SK-N-SH (cell line): ENCODE data around the gene MEFV. TPM values are rescaled to one million over a fixed set of nuclear protein-coding genes. Genes with fewer than 3 reads are reported as not detected.

Experiments
- CTCF ChIA-PET: fragments of 300-600, 350-600 bp; formaldehyde crosslinking; extraction: SDS; loops from one replicate; lab custom pipeline; 2021; lab: Yijun Ruan, JAX
- POLR2A ChIA-PET: fragments of 350-600 bp; sonication (Branson Sonifier 250); formaldehyde crosslinking; extraction: SDS; loops from one replicate; lab custom pipeline; 2020; ENCODE audit warnings: antibody characterized with exemption, inconsistent platforms; lab: Yijun Ruan, JAX
- DNase-seq: peaks from one replicate; pipeline ENCODE4 v3.0.0; 2012
- H2AFZ ChIP-seq: fragments of 200-600 bp; sonication (generic); 2 replicates; pipeline ENCODE4 v1.8.1; 2016; ENCODE audit warnings: antibody characterized with exemption, mild to moderate bottlenecking, low read depth
- H3F3A ChIP-seq: fragments of 200-600 bp; sonication (generic); replicated peaks from 2 replicates; pipeline ENCODE3; 2016; ENCODE audit warnings: antibody characterized with exemption, mild to moderate bottlenecking; ENCODE audit not compliant: insufficient read depth
- H3K27ac ChIP-seq, 2 experiments: fragments of 200-500 bp in 1 of 2; fragments of 200-600 bp in 1 of 2; sonication (Bioruptor generic) in 1 of 2; sonication (generic), shearing (Covaris generic) in 1 of 2; 2 replicates each; pipeline versions ENCODE4 v1.5.1 to v1.6.1; 2014 to 2016; ENCODE audit warnings: low read depth in 2 of 2, inconsistent platforms in 1 of 2, low read length in 1 of 2, mild to moderate bottlenecking in 1 of 2, mixed read lengths in 1 of 2
- H3K27me3 ChIP-seq: fragments of 200-600 bp; sonication (generic), shearing (Covaris generic); 2 replicates; pipeline ENCODE4 v1.6.1; 2016; ENCODE audit warnings: mixed run types; ENCODE audit not compliant: insufficient read depth
- H3K36me3 ChIP-seq, 2 experiments: fragments of 200-500 bp in 1 of 2; fragments of 200-600 bp in 1 of 2; sonication (Bioruptor generic) in 1 of 2; sonication (generic) in 1 of 2; replicated peaks in 1 of 2; 2 replicates each; pipeline versions ENCODE3 to v1.5.1; 2014 to 2016; ENCODE audit warnings: low read length in 1 of 2, mild to moderate bottlenecking in 1 of 2; ENCODE audit not compliant: insufficient read depth in 2 of 2, control insufficient read depth in 1 of 2
- H3K4me1 ChIP-seq, 2 experiments: fragments of 200-500 bp in 1 of 2; fragments of 200-600 bp in 1 of 2; sonication (Bioruptor generic) in 1 of 2; sonication (generic), shearing (Covaris generic) in 1 of 2; 2 replicates each; pipeline versions ENCODE4 v1.5.1 to v1.6.1; 2014 to 2016; ENCODE audit warnings: low read depth in 1 of 2, low read length in 1 of 2, mixed run types in 1 of 2; ENCODE audit not compliant: insufficient read depth in 2 of 2, control insufficient read depth in 1 of 2
- H3K4me2 ChIP-seq: fragments of 200-600 bp; sonication (generic), shearing (Covaris generic); 2 replicates; pipeline ENCODE4 v1.6.1; 2017; ENCODE audit warnings: mixed run types
- H3K4me3 ChIP-seq, 2 experiments: fragments of 200-500 bp in 1 of 2; fragments of 200-600 bp in 1 of 2; sonication (Bioruptor generic) in 1 of 2; sonication (generic), shearing (Covaris generic) in 1 of 2; 2 replicates each; pipeline versions ENCODE4 v1.5.1 to v1.8.1; 2014 to 2016; ENCODE audit warnings: low read depth in 2 of 2, inconsistent platforms in 1 of 2, low read length in 1 of 2, mild to moderate bottlenecking in 1 of 2, mixed read lengths in 1 of 2, moderate library complexity in 1 of 2
- H3K79me2 ChIP-seq: fragments of 200-600 bp; sonication (generic); 2 replicates; pipeline ENCODE4 v1.8.1; 2017; ENCODE audit warnings: mild to moderate bottlenecking; ENCODE audit not compliant: insufficient read depth
- H3K9ac ChIP-seq: fragments of 200-600 bp; sonication (generic); 2 replicates; pipeline ENCODE4 v1.6.1; 2017; ENCODE audit warnings: mixed run types
- H3K9me2 ChIP-seq: fragments of 200-600 bp; sonication (generic); 2 replicates; pipeline ENCODE4 v1.6.1; 2017; ENCODE audit warnings: mixed run types
- H3K9me3 ChIP-seq: fragments of 200-600 bp; sonication (generic); 2 replicates; pipeline ENCODE4 v1.6.1; 2017; ENCODE audit warnings: mixed run types, mild to moderate bottlenecking, moderate library complexity
- H4K20me1 ChIP-seq: fragments of 200-600 bp; sonication (generic); 2 replicates; pipeline ENCODE4 v1.6.1; 2017; ENCODE audit warnings: mild to moderate bottlenecking, mixed run types; ENCODE audit not compliant: insufficient read depth
- EZH2phosphoT487 ChIP-seq: fragments of 200-600 bp; sonication (generic); IDR thresholded peaks from 2 replicates; pipeline ENCODE4 v1.6.1; 2017; ENCODE audit warnings: low read depth, mixed run types, mild to moderate bottlenecking, antibody characterized with exemption, moderate library complexity, borderline replicate concordance
- FOXM1 ChIP-seq: IDR thresholded peaks from 2 replicates; pipeline ENCODE4 v1.4.0; 2012; ENCODE audit warnings: low read depth, mild to moderate bottlenecking
- GABPA ChIP-seq: IDR thresholded peaks from 2 replicates; pipeline ENCODE4 v1.4.0; 2012; ENCODE audit warnings: low read depth, mild to moderate bottlenecking
- MEF2A ChIP-seq: IDR thresholded peaks from 2 replicates; pipeline ENCODE4 v1.4.0; 2012; ENCODE audit warnings: low read depth, borderline replicate concordance
- POLR2AphosphoS5 ChIP-seq: IDR thresholded peaks from 2 replicates; pipeline ENCODE4 v1.6.1; 2012; ENCODE audit warnings: low read depth, low read length
- RAD21 ChIP-seq: IDR thresholded peaks from 2 replicates; pipeline ENCODE4 v1.6.1; 2012; ENCODE audit warnings: mild to moderate bottlenecking, low read length
- SIN3A ChIP-seq: IDR thresholded peaks from 2 replicates; pipeline ENCODE4 v1.6.1; 2012; ENCODE audit warnings: low read depth, mild to moderate bottlenecking, low read length, moderate library complexity, borderline replicate concordance
- SMC3 ChIP-seq: IDR thresholded peaks from 2 replicates; pipeline ENCODE4 v1.6.1; 2012; ENCODE audit warnings: low read depth, low read length, improper control_type of control experiment
- TAF1 ChIP-seq: IDR thresholded peaks from 2 replicates; pipeline ENCODE4 v1.6.1; 2012; ENCODE audit warnings: low read depth, mild to moderate bottlenecking, low read length, moderate library complexity, borderline replicate concordance
- TEAD4 ChIP-seq: IDR thresholded peaks from 2 replicates; pipeline ENCODE4 v1.4.0; 2012; ENCODE audit warnings: mild to moderate bottlenecking, borderline replicate concordance; ENCODE audit not compliant: insufficient read depth
- YY1 ChIP-seq: IDR thresholded peaks from 2 replicates; pipeline ENCODE4 v1.4.0; 2012; ENCODE audit warnings: low read depth, mild to moderate bottlenecking
- WGBS: methylation state at CpG from one replicate; pipeline ENCODE4 v1.1.6; 2017; ENCODE audit warnings: low lambda C conversion rate; 5-methylcytosine and 5-hydroxymethylcytosine counted together
- polyA plus RNA-seq, 3 experiments: library from polyadenylated mRNA; depleted of rRNA; stranded (reverse); fragments of >200 nt; gene quantifications; 2 replicates each; pipeline ENCODE4 v1.2.3, GENCODE V29; 2012
- TF ChIP-seq, protein P1 (sequence below): IDR thresholded peaks from 2 replicates; pipeline ENCODE4; 2012
- TF ChIP-seq, protein P2 (sequence below): IDR thresholded peaks from 2 replicates; pipeline ENCODE4 v1.6.1; 2012; ENCODE audit warnings: mild to moderate bottlenecking, low read depth, low read length, moderate library complexity
- TF ChIP-seq, protein P3 (sequence below): IDR thresholded peaks from 2 replicates; pipeline ENCODE4 v1.4.0; 2012; ENCODE audit warnings: low read depth, borderline replicate concordance
- TF ChIP-seq, protein P4 (sequence below): fragments of 150-350 bp; IDR thresholded peaks from 2 replicates; pipeline ENCODE4 v1.6.1; 2017; ENCODE audit warnings: antibody characterized with exemption, low read length, low read depth, borderline replicate concordance
- TF ChIP-seq, protein P5 (sequence below): IDR thresholded peaks from 2 replicates; pipeline ENCODE4 v1.4.0; 2012; ENCODE audit warnings: low read depth

The MEFV gene
- polyA plus RNA-seq, 1 of the 3 experiments (the other 2 are of a cell fraction): not detected

DNA sequence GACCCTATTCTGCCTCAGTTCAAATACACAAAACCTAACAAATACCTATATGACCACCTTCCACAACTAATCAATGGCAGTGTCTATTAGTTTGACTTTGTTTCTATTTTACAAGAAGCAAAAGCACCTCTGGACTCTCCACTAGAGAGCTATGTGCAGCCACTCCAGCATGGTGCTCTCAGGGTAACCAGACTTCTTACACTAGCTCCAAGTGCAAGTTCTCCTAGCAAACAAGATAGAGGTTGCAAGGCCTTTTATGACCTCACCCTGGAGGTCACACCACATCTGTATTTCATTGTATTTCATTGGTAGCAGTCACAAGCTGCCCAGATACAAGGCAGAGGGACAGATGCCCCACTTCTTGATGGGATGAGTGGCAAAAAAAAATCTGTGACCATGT lies 18.5 kb upstream of the MEFV start:
- H3K9me2 ChIP-seq: no peaks in the 10 kb centered on the region
- H3F3A ChIP-seq: peaks cover 4% of the 10 kb centered on the region
- H3K9ac ChIP-seq: no peak overlapping the region
- no peaks in the 10 kb centered on the region for H3K9me3 ChIP-seq
- no peaks in the 10 kb centered on the region for H4K20me1 ChIP-seq
- no peak overlapping the region for H2AFZ ChIP-seq
- H3K4me3 ChIP-seq: no peak overlapping the region
- DNase-seq: no peak
- no peaks in the 10 kb centered on the region for H3K36me3 ChIP-seq
- TF ChIP-seq FOXM1 (no peak), YY1 (no peak), EZH2phosphoT487 (no peak), SMC3 (no peak)
- TF ChIP-seq, protein P1, sequence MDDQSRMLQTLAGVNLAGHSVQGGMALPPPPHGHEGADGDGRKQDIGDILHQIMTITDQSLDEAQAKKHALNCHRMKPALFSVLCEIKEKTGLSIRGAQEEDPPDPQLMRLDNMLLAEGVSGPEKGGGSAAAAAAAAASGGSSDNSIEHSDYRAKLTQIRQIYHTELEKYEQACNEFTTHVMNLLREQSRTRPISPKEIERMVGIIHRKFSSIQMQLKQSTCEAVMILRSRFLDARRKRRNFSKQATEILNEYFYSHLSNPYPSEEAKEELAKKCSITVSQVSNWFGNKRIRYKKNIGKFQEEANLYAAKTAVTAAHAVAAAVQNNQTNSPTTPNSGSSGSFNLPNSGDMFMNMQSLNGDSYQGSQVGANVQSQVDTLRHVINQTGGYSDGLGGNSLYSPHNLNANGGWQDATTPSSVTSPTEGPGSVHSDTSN: no peak
- TF ChIP-seq, protein P2, sequence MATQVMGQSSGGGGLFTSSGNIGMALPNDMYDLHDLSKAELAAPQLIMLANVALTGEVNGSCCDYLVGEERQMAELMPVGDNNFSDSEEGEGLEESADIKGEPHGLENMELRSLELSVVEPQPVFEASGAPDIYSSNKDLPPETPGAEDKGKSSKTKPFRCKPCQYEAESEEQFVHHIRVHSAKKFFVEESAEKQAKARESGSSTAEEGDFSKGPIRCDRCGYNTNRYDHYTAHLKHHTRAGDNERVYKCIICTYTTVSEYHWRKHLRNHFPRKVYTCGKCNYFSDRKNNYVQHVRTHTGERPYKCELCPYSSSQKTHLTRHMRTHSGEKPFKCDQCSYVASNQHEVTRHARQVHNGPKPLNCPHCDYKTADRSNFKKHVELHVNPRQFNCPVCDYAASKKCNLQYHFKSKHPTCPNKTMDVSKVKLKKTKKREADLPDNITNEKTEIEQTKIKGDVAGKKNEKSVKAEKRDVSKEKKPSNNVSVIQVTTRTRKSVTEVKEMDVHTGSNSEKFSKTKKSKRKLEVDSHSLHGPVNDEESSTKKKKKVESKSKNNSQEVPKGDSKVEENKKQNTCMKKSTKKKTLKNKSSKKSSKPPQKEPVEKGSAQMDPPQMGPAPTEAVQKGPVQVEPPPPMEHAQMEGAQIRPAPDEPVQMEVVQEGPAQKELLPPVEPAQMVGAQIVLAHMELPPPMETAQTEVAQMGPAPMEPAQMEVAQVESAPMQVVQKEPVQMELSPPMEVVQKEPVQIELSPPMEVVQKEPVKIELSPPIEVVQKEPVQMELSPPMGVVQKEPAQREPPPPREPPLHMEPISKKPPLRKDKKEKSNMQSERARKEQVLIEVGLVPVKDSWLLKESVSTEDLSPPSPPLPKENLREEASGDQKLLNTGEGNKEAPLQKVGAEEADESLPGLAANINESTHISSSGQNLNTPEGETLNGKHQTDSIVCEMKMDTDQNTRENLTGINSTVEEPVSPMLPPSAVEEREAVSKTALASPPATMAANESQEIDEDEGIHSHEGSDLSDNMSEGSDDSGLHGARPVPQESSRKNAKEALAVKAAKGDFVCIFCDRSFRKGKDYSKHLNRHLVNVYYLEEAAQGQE: no peak
- TF ChIP-seq, protein P3, sequence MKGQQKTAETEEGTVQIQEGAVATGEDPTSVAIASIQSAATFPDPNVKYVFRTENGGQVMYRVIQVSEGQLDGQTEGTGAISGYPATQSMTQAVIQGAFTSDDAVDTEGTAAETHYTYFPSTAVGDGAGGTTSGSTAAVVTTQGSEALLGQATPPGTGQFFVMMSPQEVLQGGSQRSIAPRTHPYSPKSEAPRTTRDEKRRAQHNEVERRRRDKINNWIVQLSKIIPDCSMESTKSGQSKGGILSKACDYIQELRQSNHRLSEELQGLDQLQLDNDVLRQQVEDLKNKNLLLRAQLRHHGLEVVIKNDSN: no peak
- no peaks in the 10 kb centered on the region for H3K79me2 ChIP-seq
- H3K4me1 ChIP-seq: no peaks in the 10 kb centered on the region
- peaks cover 24% of the 10 kb centered on the region; the same call in 1 of the 2 replicates for H3K27me3 ChIP-seq
- no peak overlapping the region for H3K4me2 ChIP-seq
- CTCF ChIA-PET: no interaction called here
- POLR2A ChIA-PET: no interaction called here
- no peak overlapping the region for H3K27ac ChIP-seq

DNA sequence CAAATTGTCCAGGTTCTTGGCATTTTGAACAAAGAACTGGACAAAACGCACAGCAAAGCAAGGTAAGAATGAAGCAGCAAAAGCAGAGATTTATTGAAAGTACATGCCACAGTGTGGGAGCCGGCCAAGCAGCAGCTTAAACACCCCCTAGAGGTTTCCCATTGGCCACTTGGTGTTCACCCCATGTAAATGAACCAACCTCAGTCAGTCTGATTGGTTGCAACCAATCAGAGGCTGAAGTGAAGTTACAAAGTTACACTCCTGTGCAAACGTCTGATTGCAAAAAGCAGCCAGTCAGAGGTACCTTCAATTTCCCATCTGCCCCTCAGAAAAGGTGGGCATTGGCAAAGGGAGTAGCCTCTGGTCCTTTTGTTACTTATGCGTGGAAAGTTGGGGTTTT lies 18.1 kb upstream of the MEFV start:
- H3K27me3 ChIP-seq: peaks cover 24% of the 10 kb centered on the region; the same call in 1 of the 2 replicates
- no peaks in the 10 kb centered on the region for H3K79me2 ChIP-seq
- CTCF ChIA-PET: no interaction called here
- 24% methylated on average over 4 of the region's 4 CpGs for WGBS
- peaks cover under 1% of the 10 kb centered on the region for H3F3A ChIP-seq
- POLR2A ChIA-PET: no interaction called here
- no peak overlapping the region for H2AFZ ChIP-seq
- no peak overlapping the region for H3K4me3 ChIP-seq
- H3K4me1 ChIP-seq: no peaks in the 10 kb centered on the region
- H3K9me2 ChIP-seq: no peaks in the 10 kb centered on the region
- no peaks in the 10 kb centered on the region for H3K9me3 ChIP-seq
- no peak overlapping the region for H3K9ac ChIP-seq
- H3K36me3 ChIP-seq: no peaks in the 10 kb centered on the region
- H3K4me2 ChIP-seq: no peak overlapping the region
- H4K20me1 ChIP-seq: no peaks in the 10 kb centered on the region
- no peak for DNase-seq
- H3K27ac ChIP-seq: no peak overlapping the region
- TF ChIP-seq RAD21: no peak
- TF ChIP-seq EZH2phosphoT487: no peak
- no peak for TF ChIP-seq TEAD4
- no peak for TF ChIP-seq TAF1
- no peak for TF ChIP-seq POLR2AphosphoS5
- no peak for TF ChIP-seq SMC3
- TF ChIP-seq, protein P2: no peak
- TF ChIP-seq SIN3A: no peak
- no peak for TF ChIP-seq MEF2A
- TF ChIP-seq, protein P4, sequence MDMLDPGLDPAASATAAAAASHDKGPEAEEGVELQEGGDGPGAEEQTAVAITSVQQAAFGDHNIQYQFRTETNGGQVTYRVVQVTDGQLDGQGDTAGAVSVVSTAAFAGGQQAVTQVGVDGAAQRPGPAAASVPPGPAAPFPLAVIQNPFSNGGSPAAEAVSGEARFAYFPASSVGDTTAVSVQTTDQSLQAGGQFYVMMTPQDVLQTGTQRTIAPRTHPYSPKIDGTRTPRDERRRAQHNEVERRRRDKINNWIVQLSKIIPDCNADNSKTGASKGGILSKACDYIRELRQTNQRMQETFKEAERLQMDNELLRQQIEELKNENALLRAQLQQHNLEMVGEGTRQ: no peak
- no peak for TF ChIP-seq GABPA
- TF ChIP-seq, protein P5, sequence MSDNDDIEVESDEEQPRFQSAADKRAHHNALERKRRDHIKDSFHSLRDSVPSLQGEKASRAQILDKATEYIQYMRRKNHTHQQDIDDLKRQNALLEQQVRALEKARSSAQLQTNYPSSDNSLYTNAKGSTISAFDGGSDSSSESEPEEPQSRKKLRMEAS: no peak
